Measurements from ENCODE around the gene ARMH2.

ARMH2 gene

GRCh38 chr6:24778878-24779277, 19.8 kb downstream of the ARMH2 start:
- DNase-seq (ENCODE audit: low read depth), result no peak
- no peak overlapping the region for H3K4me3 ChIP-seq (ENCODE audit: low read depth, low read length)
- no peak for TF ChIP-seq CTCF (IDR thresholded peaks at IDR 0.05; ENCODE audit: low read depth, low read length, missing control alignments)

- H3K4me3 ChIP-seq (ENCODE audit: low read depth, low read length), result peak overlapping the region; percentile 30
- DNase-seq (ENCODE audit: low read depth), result no peak
- TF ChIP-seq CTCF (IDR thresholded peaks at IDR 0.05; ENCODE audit: low read depth, low read length, missing control alignments), result no peak
Observed at GRCh38 chr6:24778121-24778520, 20.6 kb downstream of the ARMH2 start.

GRCh38 chr6:24777227-24777626, 21.5 kb downstream of the ARMH2 start:
- TF ChIP-seq CTCF (IDR thresholded peaks at IDR 0.05; ENCODE audit: low read depth, low read length, missing control alignments), result no peak
- peak overlapping the region; percentile 79; the same call in 1 of the 2 replicates for H3K4me3 ChIP-seq (ENCODE audit: low read depth, low read length)
- no peak for DNase-seq (ENCODE audit: low read depth)

- H3K4me3 ChIP-seq (ENCODE audit: low read depth, low read length), result peak overlapping the region; percentile 79
- no peak for DNase-seq (ENCODE audit: low read depth)
- TF ChIP-seq CTCF (IDR thresholded peaks at IDR 0.05; ENCODE audit: low read depth, low read length, missing control alignments), result no peak
Observed at GRCh38 chr6:24775520-24776058, 23.1 kb downstream of the ARMH2 start.

GRCh38 chr6:24774696-24775519, 23.8 kb downstream of the ARMH2 start, which contains the start of gene GMNN:
GMNN (plus strand) TSS chr6:24774937; CDS start chr6:24777247, 2,310 bp downstream.
- DNase-seq (ENCODE audit: low read depth), result peak; percentile 83
- peak within 1 kb of the TSS; percentile 79 for H3K4me3 ChIP-seq (ENCODE audit: low read depth, low read length)
- no peak for TF ChIP-seq CTCF (IDR thresholded peaks at IDR 0.05; ENCODE audit: low read depth, low read length, missing control alignments)

GRCh38 chr6:24768361-24768760, 30.4 kb downstream of the ARMH2 start:
- no peak for TF ChIP-seq CTCF (IDR thresholded peaks at IDR 0.05; ENCODE audit: low read depth, low read length, missing control alignments)
- DNase-seq (ENCODE audit: low read depth), result no peak
- H3K4me3 ChIP-seq (ENCODE audit: low read depth, low read length), result no peak overlapping the region

Data from GM12864 (cell line).